Karpas-422 (cell line): ENCODE measurements around the gene LHCGR. TPM values are rescaled to one million over a fixed set of nuclear protein-coding genes. Genes with fewer than 3 reads are reported as not detected.
"Not testable (repeated sequence)": the region's sequence is repeated elsewhere in the genome, so short reads cannot be mapped to it uniquely, and the experiment has no call there.

Experiments
- DNase-seq: peaks from one replicate; pipeline ENCODE4 v3.0.0-alpha.2; 2015
- H2AFZ ChIP-seq: fragments of 200-600 bp; sonication (generic); 2 replicates; pipeline ENCODE4 v1.6.1; 2014; ENCODE audit warnings: antibody characterized with exemption, low read length, mixed read lengths
- H3K27ac ChIP-seq: fragments of 200-600 bp; sonication (generic); 2 replicates; pipeline ENCODE4 v1.5.1; 2014; ENCODE audit warnings: mild to moderate bottlenecking, low read length, moderate library complexity
- H3K27me3 ChIP-seq: fragments of 200-600 bp; sonication (generic); 2 replicates; pipeline ENCODE4 v1.6.1; 2014; ENCODE audit warnings: low read length, mixed read lengths
- H3K36me3 ChIP-seq: fragments of 200-600 bp; sonication (generic); 2 replicates; pipeline ENCODE4 v1.6.1; 2014; ENCODE audit warnings: low read length, mixed read lengths; ENCODE audit not compliant: insufficient read depth
- H3K4me1 ChIP-seq: fragments of 200-600 bp; sonication (generic); 2 replicates; pipeline ENCODE4 v1.6.1; 2014; ENCODE audit warnings: mild to moderate bottlenecking, low read length, mixed read lengths
- H3K4me2 ChIP-seq: fragments of 200-600 bp; sonication (generic); 2 replicates; pipeline ENCODE4 v1.6.1; 2014; ENCODE audit warnings: low read length, low read depth, mild to moderate bottlenecking; ENCODE audit not compliant: poor library complexity, severe bottlenecking
- H3K4me3 ChIP-seq: fragments of 200-600 bp; sonication (generic); 2 replicates; pipeline ENCODE4 v1.5.1; 2014; ENCODE audit warnings: mild to moderate bottlenecking, antibody characterized with exemption, low read length, mixed read lengths
- H3K79me2 ChIP-seq: fragments of 200-600 bp; sonication (generic); 2 replicates; pipeline ENCODE4 v1.6.1; 2014; ENCODE audit warnings: mild to moderate bottlenecking, low read length, mixed read lengths
- H3K9ac ChIP-seq: fragments of 200-600 bp; sonication (generic); 2 replicates; pipeline ENCODE4 v1.6.0; 2014; ENCODE audit warnings: low read length
- H3K9me2 ChIP-seq: fragments of 200-600 bp; sonication (generic), shearing (Covaris generic); replicated peaks from 2 replicates; pipeline ENCODE4 v1.6.0; 2014; ENCODE audit warnings: mild to moderate bottlenecking, low read length, moderate library complexity; ENCODE audit not compliant: insufficient read depth
- H3K9me3 ChIP-seq: fragments of 300-700, 200-600 bp; sonication (generic); 2 replicates; pipeline ENCODE4 v1.6.1; 2014; ENCODE audit warnings: low read length, mixed read lengths
- H4K20me1 ChIP-seq: fragments of 200-600 bp; sonication (generic); 2 replicates; pipeline ENCODE4 v1.6.1; 2014; ENCODE audit warnings: mild to moderate bottlenecking, antibody characterized with exemption, low read length, low read depth; ENCODE audit not compliant: insufficient read depth
- total RNA-seq: library from RNA; depleted of rRNA; stranded (reverse); fragments of >200 nt; shearing (Covaris generic); gene quantifications from 2 replicates; pipeline ENCODE4 v1.2.3, GENCODE V29; 2014; ENCODE audit warnings: low replicate concordance

Gene LHCGR
- total RNA-seq, 1 experiment from 2014 or later = not detected

GRCh38 chr2:48713647-48714046 is 41.9 kb downstream of the LHCGR start:
- Histone ChIP-seq H3K36me3 (no peaks in the 10 kb centered on the region), H3K79me2 (no peaks in the 10 kb centered on the region), H3K27me3 (no peaks in the 10 kb centered on the region), H2AFZ (no peak overlapping the region), H3K27ac (no peak overlapping the region), H3K4me1 (no peaks in the 10 kb centered on the region), H3K9me2 (no peaks in the 10 kb centered on the region), H3K9ac (no peak overlapping the region), H3K4me2 (no peak overlapping the region), H3K4me3 (no peak overlapping the region), H4K20me1 (no peaks in the 10 kb centered on the region), H3K9me3 (no peaks in the 10 kb centered on the region)
- no peak for DNase-seq

GRCh38 chr2:48712151-48712550 is 43.4 kb downstream of the LHCGR start:
- H3K27me3 ChIP-seq = no peaks in the 10 kb centered on the region
- no peaks in the 10 kb centered on the region for H3K9me3 ChIP-seq

DNA sequence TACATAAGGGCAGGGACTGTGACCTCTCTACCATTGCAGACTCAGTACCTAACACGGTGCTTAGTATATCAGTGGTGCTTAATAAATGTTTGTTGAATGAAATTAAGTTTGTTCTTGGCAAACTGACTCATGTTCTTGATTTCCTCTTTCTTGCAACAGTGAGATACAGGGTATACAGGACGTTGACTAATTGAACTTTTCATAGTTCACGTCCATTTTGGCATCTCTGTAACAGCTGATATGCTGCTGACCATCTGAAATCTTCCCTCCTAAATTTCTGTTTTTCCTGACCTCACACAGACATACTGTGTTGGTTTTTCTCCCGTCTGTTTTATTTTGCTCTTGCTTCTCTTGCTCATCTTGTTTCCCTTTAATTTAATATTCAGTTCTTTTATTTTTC is 44.2 kb downstream of the LHCGR start:
- no peak overlapping the region for H2AFZ ChIP-seq
- H3K36me3 ChIP-seq = no peaks in the 10 kb centered on the region
- H3K9me2 ChIP-seq = no peaks in the 10 kb centered on the region
- H3K4me2 ChIP-seq = no peak overlapping the region
- H3K79me2 ChIP-seq = no peaks in the 10 kb centered on the region
- H3K9ac ChIP-seq = no peak overlapping the region
- no peak for DNase-seq
- H3K27ac ChIP-seq = no peak overlapping the region
- H3K27me3 ChIP-seq = no peaks in the 10 kb centered on the region
- no peaks in the 10 kb centered on the region for H4K20me1 ChIP-seq
- H3K4me3 ChIP-seq = no peak overlapping the region
- H3K4me1 ChIP-seq = no peaks in the 10 kb centered on the region
- no peaks in the 10 kb centered on the region for H3K9me3 ChIP-seq

More at GRCh38 chr2:48712151-48712550, 43.4 kb downstream of the LHCGR start:
- Histone ChIP-seq H3K4me3 (no peak overlapping the region), H3K36me3 (no peaks in the 10 kb centered on the region), H2AFZ (no peak overlapping the region), H3K9ac (no peak overlapping the region), H3K9me2 (no peaks in the 10 kb centered on the region), H3K79me2 (no peaks in the 10 kb centered on the region), H3K27ac (no peak overlapping the region), H3K4me2 (no peak overlapping the region), H3K4me1 (no peaks in the 10 kb centered on the region), H4K20me1 (no peaks in the 10 kb centered on the region)
- DNase-seq = no peak

DNA sequence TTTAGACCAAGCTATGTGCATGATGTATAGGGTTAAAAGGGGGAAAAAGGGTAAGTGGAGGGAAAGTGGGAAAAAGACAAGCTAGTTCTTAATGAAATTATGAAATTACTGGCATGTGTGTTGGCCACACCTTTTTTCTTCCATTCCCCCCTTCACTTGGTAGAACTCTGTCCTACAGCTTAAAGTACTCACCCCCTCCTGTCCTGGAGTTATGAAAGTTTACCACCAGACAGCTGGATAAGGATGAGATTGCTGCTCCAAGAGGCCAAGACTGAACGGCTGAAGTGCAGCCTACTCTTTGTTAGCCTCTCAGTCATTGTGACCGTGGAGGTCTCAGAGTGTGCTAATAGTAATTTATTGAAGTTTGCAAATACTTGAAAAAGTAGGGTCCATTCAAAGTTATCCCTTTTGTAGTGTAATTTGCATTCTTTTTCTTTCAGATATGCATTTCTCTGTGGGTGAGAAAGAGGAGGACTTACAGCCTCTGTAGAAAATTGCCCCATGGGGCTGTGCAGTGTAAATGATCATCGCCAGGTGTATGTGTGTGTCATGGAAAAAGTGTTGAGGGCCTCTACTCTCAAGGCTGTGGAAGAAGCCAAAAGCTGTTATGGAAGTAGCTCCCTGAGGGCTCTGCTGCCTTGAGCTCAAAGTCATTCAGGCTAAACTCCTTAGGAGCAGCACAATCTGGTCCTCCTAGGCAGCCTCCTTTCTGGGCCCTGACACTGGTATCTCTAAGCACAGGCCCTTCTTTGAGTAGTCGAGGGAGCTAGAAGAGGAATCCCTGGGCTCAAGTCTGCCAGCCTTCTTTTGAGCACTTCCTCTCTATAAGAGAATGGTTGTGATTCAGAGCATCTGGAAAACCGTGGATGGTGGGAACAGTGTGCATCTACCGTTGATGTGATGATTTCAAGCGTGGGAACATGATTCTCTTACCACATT is 46.2 kb downstream of the LHCGR start:
- Histone ChIP-seq H3K4me2 (no peak overlapping the region), H3K27me3 (no peaks in the 10 kb centered on the region), H2AFZ (no peak overlapping the region), H3K27ac (no peak overlapping the region), H3K9ac (no peak overlapping the region), H3K4me3 (no peak overlapping the region), H4K20me1 (no peaks in the 10 kb centered on the region), H3K36me3 (no peaks in the 10 kb centered on the region), H3K9me3 (no peaks in the 10 kb centered on the region), H3K9me2 (no peaks in the 10 kb centered on the region), H3K79me2 (no peaks in the 10 kb centered on the region), H3K4me1 (no peaks in the 10 kb centered on the region)
- no peak for DNase-seq

DNA sequence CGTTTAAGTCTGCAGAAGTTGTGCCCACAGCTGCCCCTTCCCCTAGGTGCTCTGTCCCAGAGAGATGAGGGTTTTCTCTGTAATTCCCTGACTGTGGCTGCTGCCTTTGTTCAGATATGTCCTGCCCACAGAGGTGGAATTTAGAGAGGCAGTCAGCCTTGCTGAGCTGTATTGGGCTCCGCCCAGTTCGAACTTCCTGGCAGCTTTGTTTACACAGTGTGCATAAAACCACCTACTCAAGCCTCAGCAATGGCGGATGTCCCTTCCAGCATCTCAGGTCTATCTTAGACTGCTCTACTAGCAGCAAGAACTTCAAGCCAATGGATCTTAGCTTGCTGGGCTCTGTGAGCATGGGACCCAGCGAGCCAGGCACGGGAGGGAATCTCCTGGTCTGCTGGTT is 48.1 kb downstream of the LHCGR start:
- Histone ChIP-seq H3K27me3 (no peaks in the 10 kb centered on the region), H3K79me2 (no peaks in the 10 kb centered on the region), H3K4me1 (no peaks in the 10 kb centered on the region), H3K4me3 (no peak overlapping the region), H2AFZ (no peak overlapping the region), H4K20me1 (no peaks in the 10 kb centered on the region), H3K4me2 (no peak overlapping the region), H3K9ac (no peak overlapping the region), H3K9me3 (no peaks in the 10 kb centered on the region), H3K9me2 (no peaks in the 10 kb centered on the region), H3K36me3 (no peaks in the 10 kb centered on the region), H3K27ac (no peak overlapping the region)
- DNase-seq = no peak

DNA sequence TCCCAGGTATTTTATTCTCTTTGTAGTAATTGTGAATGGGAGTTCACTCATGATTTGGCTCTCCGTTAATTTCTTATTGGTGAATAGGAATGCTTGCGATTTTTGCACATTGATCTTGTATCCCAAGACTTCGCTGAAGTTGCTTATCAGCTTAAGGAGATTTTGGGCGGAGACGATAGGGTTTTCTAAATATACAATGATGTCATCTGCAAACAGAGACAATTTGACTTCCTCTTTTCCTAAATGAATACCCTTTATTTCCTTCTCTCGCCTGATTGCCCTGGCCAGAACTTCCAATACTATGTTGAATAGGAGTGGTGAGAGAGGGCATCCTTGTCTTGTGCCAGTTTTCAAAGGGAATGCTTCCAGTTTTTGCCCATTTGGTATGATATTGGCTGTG is 51.9 kb downstream of the LHCGR start:
- H3K36me3 ChIP-seq, H2AFZ ChIP-seq, H3K4me3 ChIP-seq, H4K20me1 ChIP-seq, H3K4me2 ChIP-seq, H3K9me2 ChIP-seq, H3K27me3 ChIP-seq, DNase-seq, H3K9ac ChIP-seq, H3K4me1 ChIP-seq, H3K9me3 ChIP-seq, H3K79me2 ChIP-seq, H3K27ac ChIP-seq: not testable (repeated sequence)

- Histone ChIP-seq H3K9me3 (no peaks in the 10 kb centered on the region), H3K9me2 (no peaks in the 10 kb centered on the region), H4K20me1 (no peaks in the 10 kb centered on the region)
Observed at GRCh38 chr2:48699348-48699930, 56.1 kb downstream of the LHCGR start.

DNA sequence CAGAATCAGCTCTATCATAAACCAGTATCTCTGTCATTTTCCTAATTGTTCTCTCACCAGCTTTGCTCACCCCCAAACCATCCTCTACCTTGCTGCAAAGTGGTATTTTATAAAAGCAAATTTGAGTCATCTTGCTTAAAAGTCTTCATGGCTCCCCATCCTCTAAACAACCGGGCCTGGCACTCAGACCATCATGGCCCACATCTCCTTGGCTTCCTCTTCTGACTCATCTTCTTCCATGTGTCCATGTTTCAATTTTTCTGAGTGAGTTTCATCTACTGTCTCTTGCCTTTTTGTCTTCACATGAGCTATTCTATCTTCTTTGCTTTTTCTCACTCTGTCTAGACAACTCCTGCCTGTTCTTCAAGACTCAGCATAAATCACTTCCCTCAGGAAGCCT is 58.6 kb downstream of the LHCGR start:
- Histone ChIP-seq H3K36me3 (no peaks in the 10 kb centered on the region), H2AFZ (no peak overlapping the region), H3K9ac (no peak overlapping the region), H3K27me3 (no peaks in the 10 kb centered on the region), H3K9me3 (no peaks in the 10 kb centered on the region), H3K79me2 (no peaks in the 10 kb centered on the region), H3K4me3 (no peak overlapping the region), H3K4me2 (no peak overlapping the region), H3K27ac (no peak overlapping the region), H3K4me1 (no peaks in the 10 kb centered on the region), H4K20me1 (no peaks in the 10 kb centered on the region), H3K9me2 (no peaks in the 10 kb centered on the region)
- no peak for DNase-seq

More at GRCh38 chr2:48699348-48699930, 56.1 kb downstream of the LHCGR start:
- Histone ChIP-seq H3K27ac (no peak overlapping the region), H3K4me2 (no peak overlapping the region), H3K4me1 (no peaks in the 10 kb centered on the region), H3K36me3 (no peaks in the 10 kb centered on the region), H3K79me2 (no peaks in the 10 kb centered on the region), H3K9ac (no peak overlapping the region), H3K4me3 (no peak overlapping the region), H2AFZ (no peak overlapping the region), H3K27me3 (no peaks in the 10 kb centered on the region)
- DNase-seq = no peak
